NCI-H128 (cell line): ENCODE data around the gene KRT79.
"Not testable (repeated sequence)": the region's sequence is repeated elsewhere in the genome, so short reads cannot be mapped to it uniquely, and the experiment has no call there.

Experiments used
- DNase-seq: peaks from one replicate; lab custom pipeline; 2025; ENCODE audit not compliant: unreplicated experiment; lab: John Stamatoyannopoulos, UW

The KRT79 gene

DNA sequence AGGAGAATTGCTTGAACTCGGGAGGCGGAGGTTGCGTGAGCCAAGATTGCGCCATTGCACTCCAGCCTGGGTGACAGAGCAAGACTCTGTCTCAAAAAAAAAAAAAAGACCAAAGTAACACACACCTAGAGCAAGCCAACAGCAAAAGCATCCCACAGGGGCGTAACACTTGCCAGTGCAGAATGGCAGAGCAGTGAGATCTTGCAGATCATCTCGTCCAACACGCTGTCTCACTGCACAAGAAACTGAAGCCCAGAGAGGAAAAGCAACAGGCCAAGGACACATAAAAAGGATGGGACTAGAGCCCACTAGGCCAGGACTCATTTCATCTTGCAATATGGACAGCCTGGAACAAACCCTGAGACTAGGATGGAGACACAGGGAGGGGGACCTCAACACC lies 27.4 kb upstream of the KRT79 start:
- DNase-seq = no peak

- DNase-seq = no peak
These were observed 26.2 kb upstream of the KRT79 start for GRCh38 chr12:52860102-52860823.

DNA sequence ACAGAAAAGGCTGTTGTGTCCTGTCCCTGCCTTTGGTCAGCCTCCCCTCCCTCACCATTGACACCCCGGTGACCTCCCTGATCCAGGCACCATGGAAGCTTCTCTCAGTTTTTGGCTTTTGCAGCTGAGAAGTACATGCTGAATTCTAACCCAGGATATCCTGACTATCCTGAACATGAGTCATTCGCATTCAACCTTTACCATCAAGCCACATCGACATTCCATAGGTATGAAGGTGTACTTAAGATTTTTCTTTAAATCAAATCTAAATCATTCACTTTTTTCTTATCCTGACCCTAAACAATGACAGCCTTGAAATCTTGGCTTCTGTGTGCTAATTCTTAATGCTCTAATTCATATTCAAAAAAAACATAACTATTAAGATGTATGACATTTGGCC lies 23.4 kb upstream of the KRT79 start:
- DNase-seq = no peak

GRCh38 chr12:52856787-52857186 lies 22.7 kb upstream of the KRT79 start:
- DNase-seq = no peak

DNA sequence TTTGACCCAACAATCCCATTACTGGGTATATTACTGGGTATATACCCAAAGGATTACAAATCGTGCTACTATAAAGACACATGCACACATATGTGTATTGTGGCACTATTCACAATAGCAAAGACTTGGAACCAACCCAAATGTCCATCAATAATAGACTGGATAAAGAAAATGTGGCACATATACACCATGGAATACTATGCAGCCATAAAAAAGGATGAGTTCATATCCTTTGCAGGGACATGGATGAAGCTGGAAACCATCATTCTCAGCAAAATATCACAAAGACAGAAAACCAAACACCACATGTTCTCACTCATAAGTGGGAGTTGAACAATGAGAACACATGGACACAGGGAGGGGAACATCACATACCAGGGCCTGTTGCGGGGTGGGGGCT lies 22.0 kb upstream of the KRT79 start:
- not testable (repeated sequence) for DNase-seq

DNA sequence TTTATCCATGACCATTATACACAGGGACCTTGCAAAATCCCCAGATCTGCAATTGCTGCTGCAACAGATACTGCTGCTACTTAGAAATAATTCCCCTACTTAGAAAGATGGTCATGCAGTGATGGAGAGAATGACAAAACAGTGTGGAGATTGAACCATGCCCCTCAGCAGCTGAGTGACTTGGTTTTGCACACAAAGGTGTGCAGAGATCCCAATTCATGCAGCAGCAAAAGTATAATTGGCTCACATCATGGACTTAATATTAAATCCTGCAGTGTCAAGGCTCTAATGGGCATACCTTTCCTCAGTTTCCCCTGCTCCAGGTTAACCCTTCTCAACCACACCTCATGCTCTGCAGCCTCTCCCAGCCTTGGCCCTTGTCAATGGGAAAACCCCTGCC lies 17.7 kb upstream of the KRT79 start:
- DNase-seq = no peak

- no peak for DNase-seq
These were observed 16.6 kb upstream of the KRT79 start for GRCh38 chr12:52850681-52851080.

DNA sequence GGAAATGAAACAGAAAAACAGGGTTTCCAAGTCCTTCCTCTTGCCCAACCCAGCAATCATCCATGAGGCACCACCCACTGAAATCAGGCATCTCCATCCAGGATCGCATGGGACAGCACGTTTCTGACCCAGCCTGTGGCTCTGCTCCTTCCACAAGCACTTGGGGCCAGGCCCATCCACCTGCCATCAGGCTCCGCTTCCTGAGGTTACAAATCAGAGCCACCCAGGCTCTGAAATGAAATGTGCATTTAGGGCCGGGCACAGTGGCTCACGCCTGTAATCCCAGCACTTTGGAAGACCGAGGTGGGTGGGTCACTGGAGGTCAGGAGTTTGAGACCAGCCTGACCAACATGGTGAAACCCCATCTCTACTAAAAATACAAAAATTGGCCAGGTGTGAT lies 15.4 kb upstream of the KRT79 start:
- no peak for DNase-seq

DNA sequence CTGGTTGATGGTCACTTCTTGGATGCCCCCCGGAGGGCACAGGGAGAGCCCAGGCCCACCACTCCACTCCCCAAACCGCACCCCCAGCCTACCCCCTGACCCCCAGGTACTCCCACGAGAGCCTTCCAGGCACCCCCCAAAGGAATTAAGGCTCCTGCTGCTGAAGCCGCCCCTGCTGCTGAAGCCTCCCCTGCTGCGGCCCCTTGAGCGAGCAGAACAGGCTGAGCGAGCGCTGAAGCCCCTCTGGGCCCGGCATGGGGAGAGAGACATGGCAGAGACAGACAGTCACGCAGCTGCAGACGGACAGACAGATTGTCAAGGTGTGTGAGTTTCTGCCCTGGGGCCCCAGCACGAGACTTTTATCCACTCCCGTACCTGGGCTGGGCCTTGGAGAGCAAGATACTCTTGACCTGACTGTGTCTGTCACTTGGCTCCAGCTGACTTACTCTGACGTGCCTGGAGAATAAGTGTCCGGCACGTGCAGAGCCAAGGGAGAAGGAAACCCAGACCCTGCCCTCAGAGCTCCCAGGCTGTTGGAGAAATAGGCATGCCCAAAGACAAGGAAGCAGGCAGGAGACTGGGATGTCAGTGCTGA lies 14.6 kb upstream of the KRT79 start, which contains the start of gene KRT78:
KRT78 (minus strand) TSS at position 334 of the 595 bp plus-strand sequence; CDS start at position 270, 64 bp downstream.
- DNase-seq = no peak

- no peak for DNase-seq
These were observed 13.4 kb upstream of the KRT79 start for GRCh38 chr12:52847335-52848102.

DNA sequence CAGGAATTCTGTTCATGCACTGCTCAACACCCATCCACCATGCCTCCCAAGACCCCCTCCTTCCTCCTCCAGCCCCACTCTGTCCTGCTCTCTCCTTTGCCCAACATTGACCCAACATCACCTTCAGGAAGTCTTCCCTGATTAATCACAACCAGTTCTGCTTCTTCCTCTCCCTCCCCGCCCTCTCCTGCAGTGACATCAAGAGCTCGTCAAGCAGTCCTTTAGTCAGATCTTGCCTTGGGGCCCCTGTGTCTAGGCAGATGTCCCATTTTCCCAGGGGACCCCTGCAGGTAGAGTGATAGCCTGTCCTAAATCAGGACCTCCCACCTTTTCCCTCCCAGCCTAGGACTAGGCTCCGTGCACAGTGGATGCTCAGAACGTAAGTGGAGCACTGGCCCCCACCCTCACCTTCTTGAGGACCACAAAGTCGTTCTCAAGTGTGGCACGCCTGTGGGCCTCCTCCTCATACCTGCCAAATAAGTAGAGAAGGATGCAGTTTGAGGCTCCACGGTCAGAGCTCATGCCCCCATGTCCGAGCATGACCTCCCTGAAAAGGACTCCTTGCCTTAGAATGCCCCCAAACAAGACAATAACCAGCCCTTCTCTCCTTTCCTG lies 12.4 kb upstream of the KRT79 start:
- DNase-seq = no peak

- DNase-seq = no peak
These were observed 11.8 kb upstream of the KRT79 start for GRCh38 chr12:52845946-52846345.

- no peak for DNase-seq
These were observed 10.3 kb upstream of the KRT79 start for GRCh38 chr12:52844386-52844785.

GRCh38 chr12:52839436-52840105 lies 5.5 kb upstream of the KRT79 start:
- no peak for DNase-seq

- no peak for DNase-seq
These were observed 4.7 kb upstream of the KRT79 start for GRCh38 chr12:52838609-52839435.

DNA sequence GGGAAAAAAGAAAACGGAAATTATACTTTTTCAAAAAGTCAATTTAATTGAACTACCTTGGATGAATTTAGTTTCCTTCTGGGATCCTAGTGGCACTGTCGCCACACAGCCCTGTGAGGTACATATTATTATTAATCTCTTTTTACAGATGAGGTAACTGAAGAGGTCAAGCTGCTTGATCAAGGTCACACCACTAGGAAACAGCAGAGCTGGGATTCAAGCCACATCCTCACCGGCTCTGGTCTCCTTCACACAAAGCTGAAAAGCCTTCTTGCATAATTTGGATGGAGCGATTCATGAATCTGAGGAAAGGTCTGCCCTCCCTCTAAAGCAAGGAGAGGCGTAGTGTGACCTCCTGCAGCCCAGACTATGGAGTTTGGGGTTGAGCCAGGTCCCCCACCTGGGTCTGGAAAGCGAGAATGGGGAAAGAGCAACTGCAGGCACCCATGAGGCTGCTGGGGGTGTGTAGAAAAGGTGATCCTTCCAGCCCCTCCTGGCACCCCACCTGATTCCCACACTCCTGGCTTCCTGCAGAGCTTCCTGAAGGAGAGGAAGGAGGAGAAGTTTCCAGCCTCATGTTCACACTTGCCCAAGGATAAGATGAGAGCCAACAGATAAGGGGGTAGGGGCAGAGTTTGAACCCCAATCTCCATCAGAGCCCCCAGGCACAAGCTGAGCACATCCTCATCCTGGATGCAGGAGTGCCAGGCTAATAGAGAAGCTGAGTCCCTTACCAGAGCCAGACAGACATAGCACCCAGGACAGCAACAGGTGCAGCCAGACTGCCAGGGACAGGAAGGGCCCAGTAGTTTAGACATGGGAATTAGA lies 3.9 kb upstream of the KRT79 start:
- DNase-seq = no peak

GRCh38 chr12:52837413-52837741 lies 3.3 kb upstream of the KRT79 start:
- no peak for DNase-seq

DNA sequence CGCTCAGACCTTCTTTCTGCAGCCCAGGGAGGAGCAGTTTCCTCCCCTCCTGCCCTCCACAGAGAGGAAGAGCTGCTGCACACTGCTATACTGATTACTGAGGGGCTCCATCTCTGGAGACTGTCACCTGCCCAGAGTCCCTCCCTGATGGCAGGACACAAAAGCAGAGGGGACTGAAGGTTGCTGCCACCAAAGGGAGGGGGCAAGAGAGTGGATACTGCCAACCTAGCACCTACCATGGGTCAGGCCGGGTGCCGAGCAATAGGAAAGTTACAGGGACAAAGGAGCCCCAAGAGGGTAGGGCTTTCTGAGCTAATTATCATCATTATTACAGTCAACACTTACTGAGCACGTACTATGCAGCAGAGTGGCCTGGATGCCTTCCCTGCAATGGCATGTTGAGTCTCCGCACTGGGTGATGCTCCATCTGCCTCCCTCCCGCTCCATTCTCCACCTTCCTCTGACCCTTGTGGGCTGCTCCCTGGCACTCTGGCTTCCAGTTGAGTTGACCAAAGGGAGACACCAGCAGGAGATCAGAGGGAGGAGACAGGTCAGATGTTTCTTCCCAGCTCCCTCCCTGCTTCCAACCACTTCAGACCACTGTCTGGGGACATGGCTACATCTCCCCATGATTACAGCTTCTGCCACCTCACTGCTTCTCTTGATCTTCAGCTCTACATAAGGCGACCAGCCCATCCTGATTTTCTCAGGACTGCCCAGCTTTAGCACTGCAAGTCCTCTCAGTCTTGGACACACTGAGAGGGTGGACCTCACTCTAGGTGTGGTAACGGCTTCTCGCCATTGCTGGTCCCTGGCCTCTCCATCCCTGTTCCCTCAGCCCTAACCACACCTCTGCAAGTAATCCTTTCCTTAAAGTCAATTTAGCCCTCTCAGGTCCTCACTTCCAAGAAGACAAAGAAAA lies 2.6 kb upstream of the KRT79 start:
- no peak for DNase-seq
